Spinal cord (tissue), 10 donors: ENCODE data around the gene CPE. TPM values are rescaled to one million over a fixed set of nuclear protein-coding genes. Genes with fewer than 3 reads are reported as not detected.

Experiments
- DNase-seq, 6 donors: peaks; one replicate each; pipeline versions ENCODE4 v3.0.0 to v3.0.0-alpha.2; 2013 to 2015; ENCODE audit warnings: low spot score in 6 of 6, low read depth in 4 of 6
- H3K27ac ChIP-seq: one replicate; pipeline ENCODE4 v1.5.1; 2013; ENCODE audit warnings: low read depth, low read length, control low read depth
- H3K27me3 ChIP-seq: one replicate; pipeline ENCODE4 v1.6.1; 2013; ENCODE audit warnings: low read length; ENCODE audit not compliant: control insufficient read depth, insufficient read depth
- H3K36me3 ChIP-seq: one replicate; pipeline ENCODE4 v1.6.1; 2013; ENCODE audit warnings: low read length; ENCODE audit not compliant: control insufficient read depth, insufficient read depth
- H3K4me1 ChIP-seq: one replicate; pipeline ENCODE4 v1.6.1; 2013; ENCODE audit warnings: low read length; ENCODE audit not compliant: control insufficient read depth, insufficient read depth
- H3K4me3 ChIP-seq: one replicate; pipeline ENCODE4 v1.5.1; 2013; ENCODE audit warnings: low read depth, low read length, control low read depth
- H3K9me3 ChIP-seq: one replicate; pipeline ENCODE4 v1.6.1; 2013; ENCODE audit warnings: low read length; ENCODE audit not compliant: control insufficient read depth, insufficient read depth
- WGBS: methylation state at CpG from one replicate; pipeline ENCODE4 v1.1.5; 2013; ENCODE audit warnings: missing lambda C conversion rate; ENCODE audit not compliant: insufficient coverage; 5-methylcytosine and 5-hydroxymethylcytosine counted together
- polyA plus RNA-seq, 2 donors: library from polyadenylated mRNA; unstranded; fragments of 120-200 nt; gene quantifications; one replicate each; pipeline ENCODE4 v1.2.1, GENCODE V29; 2013; ENCODE audit not compliant: insufficient read length in 2 of 2
- total RNA-seq, 2 donors: library from RNA; depleted of rRNA in 1 of 2; stranded (reverse); fragments of 120-200 nt in 1 of 2; fragments of >200 nt in 1 of 2; gene quantifications; one replicate each; pipeline versions ENCODE4 v1.2.3 to v1.2.4, GENCODE V29; 2013 to 2014
- donor health status: healthy.

CPE gene
- total and polyA plus RNA-seq, 4 donors = 500 to 629 (median 586) TPM

- Histone ChIP-seq H3K27me3 (no peaks in the 10 kb centered on the region), H3K4me1 (no peaks in the 10 kb centered on the region), H3K4me3 (no peak overlapping the region), H3K36me3 (no peaks in the 10 kb centered on the region), H3K9me3 (no peaks in the 10 kb centered on the region), H3K27ac (no peak overlapping the region)
- DNase-seq = no peak
- WGBS = no CpG with 5 or more reads among the region's 2 CpGs
Measured at GRCh38 chr4:165393704-165394103, 14.9 kb downstream of the CPE start.

GRCh38 chr4:165394275-165394674 lies 15.5 kb downstream of the CPE start:
- Histone ChIP-seq H3K9me3 (no peaks in the 10 kb centered on the region), H3K4me1 (no peaks in the 10 kb centered on the region), H3K27me3 (no peaks in the 10 kb centered on the region), H3K36me3 (no peaks in the 10 kb centered on the region), H3K27ac (no peak overlapping the region), H3K4me3 (no peak overlapping the region)
- DNase-seq = no peak
- 100% methylated on average over 1 of the region's 5 CpGs for WGBS

GRCh38 chr4:165398570-165398969 lies 19.8 kb downstream of the CPE start:
- peak in 3 of 6 donors; percentile 62 to 97 (median 96) for DNase-seq

GRCh38 chr4:165402375-165402774 lies 23.6 kb downstream of the CPE start:
- Histone ChIP-seq H3K27me3 (no peaks in the 10 kb centered on the region), H3K27ac (no peak overlapping the region), H3K4me3 (no peak overlapping the region), H3K36me3 (no peaks in the 10 kb centered on the region), H3K9me3 (no peaks in the 10 kb centered on the region), H3K4me1 (no peaks in the 10 kb centered on the region)
- 88% methylated on average over 3 of the region's 9 CpGs for WGBS
- no peak for DNase-seq

More at GRCh38 chr4:165398570-165398969, 19.8 kb downstream of the CPE start:
- Histone ChIP-seq H3K9me3 (no peaks in the 10 kb centered on the region), H3K27me3 (no peaks in the 10 kb centered on the region), H3K4me3 (no peak overlapping the region), H3K27ac (no peak overlapping the region), H3K4me1 (no peaks in the 10 kb centered on the region), H3K36me3 (no peaks in the 10 kb centered on the region)
- WGBS = 0% methylated on average over 1 of the region's 1 CpG

GRCh38 chr4:165403048-165403447 lies 24.2 kb downstream of the CPE start:
- H3K36me3 ChIP-seq = no peaks in the 10 kb centered on the region
- H3K9me3 ChIP-seq = no peaks in the 10 kb centered on the region

GRCh38 chr4:165403637-165404036 lies 24.8 kb downstream of the CPE start:
- no peaks in the 10 kb centered on the region for H3K9me3 ChIP-seq
- whole genome bisulfite sequencing = 79% methylated on average over 3 of the region's 4 CpGs
- no peak overlapping the region for H3K27ac ChIP-seq
- H3K4me1 ChIP-seq = no peaks in the 10 kb centered on the region
- no peaks in the 10 kb centered on the region for H3K27me3 ChIP-seq
- H3K36me3 ChIP-seq = no peaks in the 10 kb centered on the region
- peak in 2 of 6 donors; percentile 72 to 76 for DNase-seq
- no peak overlapping the region for H3K4me3 ChIP-seq

More at GRCh38 chr4:165403048-165403447, 24.2 kb downstream of the CPE start:
- no peaks in the 10 kb centered on the region for H3K4me1 ChIP-seq
- no peak for DNase-seq
- no peaks in the 10 kb centered on the region for H3K27me3 ChIP-seq
- no CpG with 5 or more reads among the region's 2 CpGs for WGBS
- H3K4me3 ChIP-seq = no peak overlapping the region
- no peak overlapping the region for H3K27ac ChIP-seq

GRCh38 chr4:165404080-165404479 lies 25.3 kb downstream of the CPE start:
- no peaks in the 10 kb centered on the region for H3K9me3 ChIP-seq
- H3K4me1 ChIP-seq = no peaks in the 10 kb centered on the region
- H3K4me3 ChIP-seq = no peak overlapping the region
- no peaks in the 10 kb centered on the region for H3K27me3 ChIP-seq
- H3K27ac ChIP-seq = no peak overlapping the region
- 93% methylated on average over 8 of the region's 8 CpGs for WGBS
- no peaks in the 10 kb centered on the region for H3K36me3 ChIP-seq
- DNase-seq = no peak

- H3K36me3 ChIP-seq = no peaks in the 10 kb centered on the region
- no peak overlapping the region for H3K27ac ChIP-seq
- no peak for DNase-seq
- H3K4me3 ChIP-seq = no peak overlapping the region
- H3K27me3 ChIP-seq = no peaks in the 10 kb centered on the region
- 100% methylated on average over 1 of the region's 4 CpGs for WGBS
- H3K4me1 ChIP-seq = no peaks in the 10 kb centered on the region
- no peaks in the 10 kb centered on the region for H3K9me3 ChIP-seq
Measured at GRCh38 chr4:165404696-165405095, 25.9 kb downstream of the CPE start.

GRCh38 chr4:165410214-165410613 lies 31.4 kb downstream of the CPE start:
- H3K27ac ChIP-seq = no peak overlapping the region
- no peak for DNase-seq
- H3K36me3 ChIP-seq = no peaks in the 10 kb centered on the region
- no peak overlapping the region for H3K4me3 ChIP-seq
- no CpG with 5 or more reads among the region's 2 CpGs for WGBS
- H3K27me3 ChIP-seq = no peaks in the 10 kb centered on the region
- H3K4me1 ChIP-seq = no peaks in the 10 kb centered on the region
- H3K9me3 ChIP-seq = no peaks in the 10 kb centered on the region

- H3K27me3 ChIP-seq = no peaks in the 10 kb centered on the region
- no peaks in the 10 kb centered on the region for H3K4me1 ChIP-seq
- peak in 1 of 6 donors; percentile 35 for DNase-seq
- 100% methylated on average over 2 of the region's 10 CpGs for WGBS
- no peak overlapping the region for H3K4me3 ChIP-seq
- no peaks in the 10 kb centered on the region for H3K9me3 ChIP-seq
- H3K27ac ChIP-seq = no peak overlapping the region
- H3K36me3 ChIP-seq = peaks cover 2% of the 10 kb centered on the region
Measured at GRCh38 chr4:165415910-165416309, 37.1 kb downstream of the CPE start.
